ENCODE results near the gene SYN1. TPM values are rescaled to one million over a fixed set of nuclear protein-coding genes. Genes with fewer than 3 reads are reported as not detected.
A peak's percentile ranks its signal among the peaks of the same experiment; 100 is the strongest.
"Not testable (repeated sequence)": the region's sequence is repeated elsewhere in the genome, so short reads cannot be mapped to it uniquely, and the experiment has no call there.

The SYN1 gene
- 10.8 TPM for polyA plus RNA-seq (2012; ENCODE audit: insufficient read depth, insufficient read length, low read depth)

DNA sequence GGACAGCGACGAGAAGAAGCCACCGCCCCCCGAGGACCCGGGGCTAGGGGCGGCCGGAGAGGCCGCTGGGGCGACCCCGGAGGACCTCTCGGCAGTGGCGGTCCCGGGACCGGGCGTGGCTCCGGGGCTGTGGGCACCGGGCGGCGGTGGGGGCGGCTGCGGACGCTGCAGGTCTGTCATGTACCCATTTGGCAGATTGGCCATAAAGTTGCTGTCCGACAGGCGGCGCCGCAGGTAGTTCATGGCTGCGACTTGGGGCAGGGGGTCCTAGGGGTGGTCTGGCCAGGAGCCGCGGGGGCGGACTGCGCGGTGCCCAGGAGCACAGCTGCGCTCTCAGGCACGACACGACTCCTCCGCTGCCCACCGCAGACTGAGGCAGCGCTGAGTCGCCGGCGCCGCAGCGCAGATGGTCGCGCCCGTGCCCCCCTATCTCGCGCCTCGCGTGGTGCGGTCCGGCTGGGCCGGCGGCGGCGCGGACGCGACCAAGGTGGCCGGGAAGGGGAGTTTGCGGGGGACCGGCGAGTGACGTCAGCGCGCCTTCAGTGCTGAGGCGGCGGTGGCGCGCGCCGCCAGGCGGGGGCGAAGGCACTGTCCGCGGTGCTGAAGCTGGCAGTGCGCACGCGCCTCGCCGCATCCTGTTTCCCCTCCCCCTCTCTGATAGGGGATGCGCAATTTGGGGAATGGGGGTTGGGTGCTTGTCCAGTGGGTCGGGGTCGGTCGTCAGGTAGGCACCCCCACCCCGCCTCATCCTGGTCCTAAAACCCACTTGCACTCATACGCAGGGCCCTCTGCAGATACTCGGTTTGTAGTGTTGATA, at the start of gene SYN1:
SYN1 (minus strand) TSS at position 372 of the 817 bp plus-strand sequence; CDS start at position 243, 129 bp downstream.
- Histone ChIP-seq H3K4me3 (ENCODE audit: low read depth, low read length) (peak within 1 kb of the TSS; percentile 55), H3K4me1 (no peaks in the 10 kb centered on the region), H3K36me3 (no peaks in the 10 kb centered on the region), H3K27me3 (no peaks in the 10 kb centered on the region), H3K9me3 (no peaks in the 10 kb centered on the region)
- peak; percentile 86 for DNase-seq
- TF ChIP-seq, protein P1, sequence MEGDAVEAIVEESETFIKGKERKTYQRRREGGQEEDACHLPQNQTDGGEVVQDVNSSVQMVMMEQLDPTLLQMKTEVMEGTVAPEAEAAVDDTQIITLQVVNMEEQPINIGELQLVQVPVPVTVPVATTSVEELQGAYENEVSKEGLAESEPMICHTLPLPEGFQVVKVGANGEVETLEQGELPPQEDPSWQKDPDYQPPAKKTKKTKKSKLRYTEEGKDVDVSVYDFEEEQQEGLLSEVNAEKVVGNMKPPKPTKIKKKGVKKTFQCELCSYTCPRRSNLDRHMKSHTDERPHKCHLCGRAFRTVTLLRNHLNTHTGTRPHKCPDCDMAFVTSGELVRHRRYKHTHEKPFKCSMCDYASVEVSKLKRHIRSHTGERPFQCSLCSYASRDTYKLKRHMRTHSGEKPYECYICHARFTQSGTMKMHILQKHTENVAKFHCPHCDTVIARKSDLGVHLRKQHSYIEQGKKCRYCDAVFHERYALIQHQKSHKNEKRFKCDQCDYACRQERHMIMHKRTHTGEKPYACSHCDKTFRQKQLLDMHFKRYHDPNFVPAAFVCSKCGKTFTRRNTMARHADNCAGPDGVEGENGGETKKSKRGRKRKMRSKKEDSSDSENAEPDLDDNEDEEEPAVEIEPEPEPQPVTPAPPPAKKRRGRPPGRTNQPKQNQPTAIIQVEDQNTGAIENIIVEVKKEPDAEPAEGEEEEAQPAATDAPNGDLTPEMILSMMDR (IDR thresholded peaks at IDR 0.05; ENCODE audit: low read depth, low read length): peak; percentile 10; the same call in 1 of the 2 replicates

DNA sequence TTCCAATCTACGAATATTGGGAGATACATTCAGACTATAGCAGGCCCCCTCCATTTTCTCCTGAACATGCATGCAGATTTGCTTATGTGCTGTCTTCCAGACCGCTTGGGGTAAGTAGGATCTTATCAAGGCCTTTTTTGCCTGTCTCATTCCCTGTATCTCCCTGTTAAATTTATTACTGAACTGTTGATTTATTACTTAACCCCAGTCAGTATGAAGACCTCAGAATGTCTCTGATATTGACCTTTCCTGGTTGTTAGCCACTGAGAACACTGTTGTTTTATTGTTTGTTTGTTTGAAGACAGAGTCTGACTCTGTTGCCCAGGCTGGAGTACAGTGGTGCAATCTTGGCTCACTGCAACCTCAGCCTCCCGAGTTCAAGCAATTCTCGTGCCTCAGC, 46.1 kb upstream of the SYN1 start:
- H3K4me3 ChIP-seq (ENCODE audit: low read depth, low read length); H3K9me3 ChIP-seq; DNase-seq; H3K4me1 ChIP-seq; H3K36me3 ChIP-seq; H3K27me3 ChIP-seq: not testable (repeated sequence)

DNA sequence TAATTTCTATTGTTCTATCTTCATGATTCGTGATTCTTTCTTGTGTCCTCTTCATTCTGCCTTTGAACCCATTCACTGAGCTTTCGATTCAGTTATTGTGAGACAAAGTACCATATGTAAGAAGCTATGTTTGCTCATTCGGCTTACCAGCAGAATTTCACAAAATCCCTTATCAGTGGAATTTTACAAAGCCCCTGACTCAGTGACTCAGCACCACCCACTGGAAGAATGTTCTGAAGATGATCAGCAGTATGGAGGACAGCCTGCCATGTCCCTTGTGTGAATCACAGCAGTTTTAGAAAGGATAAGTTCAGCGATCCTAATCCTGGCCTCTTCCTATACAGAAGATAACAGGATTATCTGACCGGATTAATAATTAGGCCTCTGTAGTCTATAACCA, 45.1 kb upstream of the SYN1 start:
- Histone ChIP-seq H3K36me3 (no peaks in the 10 kb centered on the region), H3K4me1 (no peaks in the 10 kb centered on the region), H3K27me3 (no peaks in the 10 kb centered on the region), H3K4me3 (ENCODE audit: low read depth, low read length) (no peak overlapping the region), H3K9me3 (no peaks in the 10 kb centered on the region)
- TF ChIP-seq, protein P1 (IDR thresholded peaks at IDR 0.05; ENCODE audit: low read depth, low read length): no peak
- no peak for DNase-seq

DNA sequence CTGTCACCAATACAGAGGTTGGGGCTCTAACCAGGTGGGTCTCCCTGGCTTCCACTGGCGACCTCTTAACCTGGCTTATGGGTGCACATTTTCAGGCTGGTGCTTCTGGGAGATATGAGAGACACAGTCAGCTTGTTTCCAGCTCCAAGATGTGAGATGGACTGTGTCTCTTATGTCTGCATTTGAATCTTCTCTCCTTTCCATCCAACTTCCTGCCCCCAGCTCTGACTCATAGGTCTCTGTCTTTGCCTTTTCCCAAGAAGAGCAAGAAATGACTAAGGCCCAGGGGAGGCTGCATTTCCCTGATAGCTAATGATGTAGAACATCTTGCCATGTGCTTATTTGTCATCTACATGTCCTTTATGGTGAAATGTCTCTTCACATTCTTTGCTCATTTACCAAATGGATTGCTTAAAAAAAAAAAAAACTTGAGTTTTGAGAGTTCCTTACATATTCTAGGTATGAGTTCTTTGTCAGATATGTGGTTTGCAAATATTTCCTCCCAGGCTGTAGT, 42.5 kb upstream of the SYN1 start:
- no peak for DNase-seq
- Histone ChIP-seq H3K4me3 (ENCODE audit: low read depth, low read length) (no peak overlapping the region), H3K9me3 (no peaks in the 10 kb centered on the region), H3K27me3 (no peaks in the 10 kb centered on the region), H3K4me1 (no peaks in the 10 kb centered on the region), H3K36me3 (no peaks in the 10 kb centered on the region)
- TF ChIP-seq, protein P1 (IDR thresholded peaks at IDR 0.05; ENCODE audit: low read depth, low read length): no peak

DNA sequence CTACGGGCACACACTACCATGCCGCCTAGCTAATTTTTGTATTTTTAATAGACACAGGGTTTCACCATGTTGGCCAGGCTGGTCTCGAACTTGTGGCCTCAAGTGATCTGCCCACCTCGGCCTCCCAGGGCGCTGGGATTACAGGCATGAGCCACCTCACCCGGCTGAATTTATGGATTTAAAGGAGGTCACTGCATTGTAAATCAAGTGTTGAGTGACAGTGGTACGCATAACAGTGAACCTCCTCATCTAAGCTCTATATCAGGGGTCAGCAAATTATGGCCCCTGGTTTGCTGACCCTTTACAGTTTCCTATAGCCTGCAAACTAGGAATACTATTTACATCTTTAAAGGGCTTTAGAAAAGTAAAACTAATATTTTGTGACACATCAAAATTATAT, 41.9 kb upstream of the SYN1 start:
- TF ChIP-seq, protein P1 (IDR thresholded peaks at IDR 0.05; ENCODE audit: low read depth, low read length): no peak
- Histone ChIP-seq H3K4me1 (no peaks in the 10 kb centered on the region), H3K4me3 (ENCODE audit: low read depth, low read length) (no peak overlapping the region), H3K36me3 (peaks cover 4% of the 10 kb centered on the region), H3K9me3 (no peaks in the 10 kb centered on the region), H3K27me3 (no peaks in the 10 kb centered on the region)
- no peak for DNase-seq

DNA sequence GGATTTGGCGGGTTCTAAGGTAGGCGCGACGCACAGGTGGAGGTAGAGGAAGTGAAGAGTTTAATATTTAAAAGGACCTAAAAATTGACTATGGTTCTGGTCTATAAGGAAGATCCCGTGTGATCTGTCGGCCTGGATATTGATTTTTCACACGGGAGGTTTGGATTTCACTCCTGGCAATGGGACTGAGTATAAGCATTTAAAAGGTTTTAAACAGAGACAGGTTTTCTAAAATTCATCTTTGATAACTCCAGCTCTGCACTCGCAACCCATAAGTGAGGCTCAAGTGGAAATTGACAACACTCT, 39.7 kb upstream of the SYN1 start:
- Histone ChIP-seq H3K36me3 (peaks cover 9% of the 10 kb centered on the region), H3K27me3 (no peaks in the 10 kb centered on the region), H3K4me1 (no peaks in the 10 kb centered on the region), H3K9me3 (no peaks in the 10 kb centered on the region), H3K4me3 (ENCODE audit: low read depth, low read length) (no peak overlapping the region)
- TF ChIP-seq, protein P1 (IDR thresholded peaks at IDR 0.05; ENCODE audit: low read depth, low read length): no peak
- DNase-seq: no peak

All from BE2C (cell line).